Transverse colon (tissue), 4 donors: Measurements from ENCODE around the gene NECTIN2. TPM values are rescaled to one million over a fixed set of nuclear protein-coding genes. Genes with fewer than 3 reads are reported as not detected.

Source experiments
- DNase-seq: peaks from one replicate; pipeline ENCODE4 v3.0.0-alpha.2; 2019
- H3K27ac ChIP-seq, 4 donors: fragments of 200-600 bp; sonication (generic); 2 replicates each; pipeline ENCODE4 v1.5.1; 2016 to 2018; ENCODE audit warnings: inconsistent platforms in 4 of 4
- H3K27me3 ChIP-seq: fragments of 200-600 bp; sonication (generic); 2 replicates; pipeline ENCODE4 v1.5.1; 2017; ENCODE audit warnings: inconsistent platforms
- H3K36me3 ChIP-seq, 4 donors: fragments of 200-600 bp; sonication (generic); 2 replicates each; pipeline ENCODE4 v1.5.1; 2017 to 2019; ENCODE audit warnings: inconsistent platforms in 4 of 4
- H3K4me1 ChIP-seq, 4 donors: fragments of 200-600 bp; sonication (generic); 2 replicates each; pipeline ENCODE4 v1.5.1; 2017 to 2020; ENCODE audit warnings: inconsistent platforms in 4 of 4
- H3K4me3 ChIP-seq, 4 donors: fragments of 200-600 bp; sonication (generic); 1 replicate in 1 of 4; 2 replicates in 3 of 4; pipeline versions ENCODE4 v1.5.1 to v1.6.1; 2017 to 2019; ENCODE audit warnings: inconsistent platforms in 4 of 4
- H3K9me3 ChIP-seq, 2 donors: fragments of 200-600 bp; sonication (generic); 2 replicates each; pipeline ENCODE4 v1.5.1; 2017 to 2019; ENCODE audit warnings: inconsistent platforms in 2 of 2
- CTCF ChIP-seq, 5 experiments: fragments of 200-600 bp in 3 of 5; fragments of 450-650 bp in 2 of 5; sonication (generic) in 3 of 5; IDR thresholded peaks; 1 replicate in 2 of 5; 2 replicates in 3 of 5; pipeline ENCODE4 v1.5.1; 2016 to 2017; ENCODE audit warnings: antibody characterized with exemption in 5 of 5, inconsistent platforms in 3 of 5, mild to moderate bottlenecking in 2 of 5, moderate library complexity in 1 of 5
- EP300 ChIP-seq: sonication (generic); formaldehyde crosslinking; IDR thresholded peaks from one replicate; pipeline ENCODE4 v1.6.1; 2017; ENCODE audit warnings: antibody characterized with exemption, low read depth
- POLR2A ChIP-seq: fragments of 450-650 bp; IDR thresholded peaks from one replicate; pipeline ENCODE4 v1.6.1; 2016; ENCODE audit warnings: antibody characterized with exemption, mild to moderate bottlenecking, moderate library complexity
- POLR2AphosphoS5 ChIP-seq, 3 donors: sonication (generic); formaldehyde crosslinking; IDR thresholded peaks; one replicate each; pipeline ENCODE4 v1.6.1; 2016; ENCODE audit warnings: antibody characterized with exemption in 3 of 3
- WGBS, 2 donors: methylation state at CpG; one replicate each; pipeline ENCODE4 v1.1.5; 2018; ENCODE audit warnings: low coverage in 1 of 2; 5-methylcytosine and 5-hydroxymethylcytosine counted together
- in situ Hi-C, 4 donors: fragments of 200-750 bp; cut with MboI; loops; one replicate each; pipeline versions ENCODE4 v1.15.0 to v1.15.1; 2017; ENCODE audit warnings: low sequenced_read_pairs in 3 of 4, low pct_ligation_motif_present in 1 of 4, low pct_unique_long_range_greater_than_20kb in 1 of 4
- intact Hi-C: fragments of 100-400 bp; cut with DNase I; formaldehyde crosslinking; loops from one replicate; pipeline ENCODE4 v1.15.1; 2023; ENCODE audit warnings: low total_unique reads
- total RNA-seq, 4 donors: library from RNA; depleted of rRNA; stranded (reverse); fragments of >200 nt; gene quantifications; one replicate each; pipeline ENCODE4 v1.1.0, GENCODE V29; 2016

NECTIN2 gene
- total RNA-seq, 4 donors from 2014 or later, result 93.7 to 147 (median 125) TPM

GRCh38 chr19:44848036-44848811 is 2.1 kb downstream of the NECTIN2 start:
- no peak for DNase-seq
- no peaks in the 10 kb centered on the region for H3K36me3 ChIP-seq
- H3K4me1 ChIP-seq, result peaks cover 11 to 42% (median 31%) of the 10 kb centered on the region in 4 donors
- no peaks in the 10 kb centered on the region for H3K27me3 ChIP-seq
- in situ Hi-C loops, result no loop called here
- H3K9me3 ChIP-seq, result no peaks in the 10 kb centered on the region
- peak overlapping the region; percentile 96 to 99 (median 97) for H3K27ac ChIP-seq
- intact Hi-C loops, result no loop called here
- H3K4me3 ChIP-seq, result peak overlapping the region; percentile 95 to 98 (median 96)
- 29 to 55% methylated on average over 4 to 19 of the region's 19 CpGs for WGBS, 2 donors
- TF ChIP-seq EP300, result no peak
- TF ChIP-seq CTCF (IDR thresholded peaks at IDR 0.05), result no peak
- TF ChIP-seq POLR2AphosphoS5 (IDR thresholded peaks at IDR 0.05), result no peak
- TF ChIP-seq POLR2A, result no peak

- Histone ChIP-seq H3K4me1 (peaks cover 11 to 42% (median 31%) of the 10 kb centered on the region in 4 donors), H3K9me3 (no peaks in the 10 kb centered on the region), H3K27ac (peak overlapping the region; percentile 96 to 99 (median 97)), H3K36me3 (no peaks in the 10 kb centered on the region), H3K27me3 (no peaks in the 10 kb centered on the region), H3K4me3 (peak overlapping the region in 1 of 4 donors; percentile 95)
- in situ Hi-C loops, result no loop called here
- intact Hi-C loops, result no loop called here
- DNase-seq, result no peak
- TF ChIP-seq POLR2AphosphoS5 (IDR thresholded peaks at IDR 0.05) (no peak), CTCF (IDR thresholded peaks at IDR 0.05) (no peak), POLR2A (no peak), EP300 (no peak)
- WGBS, 2 donors, result 36 to 45% methylated on average over 13 to 18 of the region's 18 CpGs
These were observed 2.8 kb downstream of the NECTIN2 start for GRCh38 chr19:44848812-44849447.

- Histone ChIP-seq H3K27me3 (no peaks in the 10 kb centered on the region), H3K9me3 (no peaks in the 10 kb centered on the region), H3K27ac (no peak overlapping the region), H3K4me3 (no peak overlapping the region), H3K36me3 (no peaks in the 10 kb centered on the region), H3K4me1 (peaks cover 6 to 27% (median 19%) of the 10 kb centered on the region in 4 donors)
- TF ChIP-seq POLR2A, result no peak
- no peak for TF ChIP-seq CTCF (IDR thresholded peaks at IDR 0.05)
- no peak for TF ChIP-seq EP300
- no peak for TF ChIP-seq POLR2AphosphoS5 (IDR thresholded peaks at IDR 0.05)
- WGBS, 2 donors, result 71% methylated on average over 8 of the region's 8 CpGs; no CpG with 5 or more reads in 1 of the 2 donors
- intact Hi-C loops (no loop called here), in situ Hi-C loops (no loop called here)
- no peak for DNase-seq
These were observed 4.6 kb downstream of the NECTIN2 start for GRCh38 chr19:44850641-44851109.

- H3K9me3 ChIP-seq, result no peaks in the 10 kb centered on the region
- H3K4me3 ChIP-seq, result no peak overlapping the region
- no peaks in the 10 kb centered on the region for H3K27me3 ChIP-seq
- H3K27ac ChIP-seq, result no peak overlapping the region
- intact Hi-C loops, result no loop called here
- H3K4me1 ChIP-seq, result peaks cover 6 to 30% (median 19%) of the 10 kb centered on the region in 4 donors
- WGBS, 2 donors, result 100% methylated on average over 2 of the region's 2 CpGs; no CpG with 5 or more reads in 1 of the 2 donors
- H3K36me3 ChIP-seq, result no peaks in the 10 kb centered on the region
- TF ChIP-seq CTCF (IDR thresholded peaks at IDR 0.05) (no peak), EP300 (no peak), POLR2AphosphoS5 (IDR thresholded peaks at IDR 0.05) (no peak), POLR2A (no peak)
- no peak for DNase-seq
- in situ Hi-C loops, result no loop called here
These were observed 5.3 kb downstream of the NECTIN2 start for GRCh38 chr19:44851427-44851826.
